GM18951 (cell line): ENCODE data around the gene HVCN1.
A peak's percentile ranks its signal among the peaks of the same experiment; 100 is the strongest.

Experiments used
- POLR2A ChIP-seq: IDR thresholded peaks from 4 replicates; pipeline ENCODE4 v1.6.1; 2011; ENCODE audit warnings: mild to moderate bottlenecking; ENCODE audit not compliant: insufficient read length, insufficient read depth; ENCODE audit errors: extremely low read depth
- in situ Hi-C: fragments of 300-500 bp; cut with MboI; formaldehyde crosslinking; loops from one replicate; pipeline ENCODE4 v1.12.0; 2022; ENCODE audit warnings: low sequenced_read_pairs, mixed read lengths, inconsistent platforms; ENCODE audit not compliant: unreplicated experiment

The HVCN1 gene

GRCh38 chr12:110639336-110640141 is 49.4 kb downstream of the HVCN1 start:
- no peak for TF ChIP-seq POLR2A
- in situ Hi-C loops: no loop called here

GRCh38 chr12:110638796-110639195 is 50.1 kb downstream of the HVCN1 start:
- no peak for TF ChIP-seq POLR2A
- in situ Hi-C loops: no loop called here

- in situ Hi-C loops: no loop called here
- TF ChIP-seq POLR2A: no peak
Measured at GRCh38 chr12:110637869-110638441, 51.0 kb downstream of the HVCN1 start.

GRCh38 chr12:110636516-110636915 is 52.4 kb downstream of the HVCN1 start:
- TF ChIP-seq POLR2A: no peak
- in situ Hi-C loops: no loop called here

- in situ Hi-C loops: no loop called here
- TF ChIP-seq POLR2A: no peak
Measured at GRCh38 chr12:110635055-110635454, 53.9 kb downstream of the HVCN1 start.

GRCh38 chr12:110627500-110628195 is 61.3 kb downstream of the HVCN1 start:
- in situ Hi-C loops: loop anchor here (10.0 kb wide), 1 partner anchor 197 kb away; no protein-coding TSS in a partner anchor
- no peak for TF ChIP-seq POLR2A

- in situ Hi-C loops: loop anchor here (10.0 kb wide), 1 partner anchor 202 kb away; no protein-coding TSS in a partner anchor
- no peak for TF ChIP-seq POLR2A
Measured at GRCh38 chr12:110622582-110622981, 66.3 kb downstream of the HVCN1 start.

- in situ Hi-C loops: loop anchor here (10.0 kb wide), 1 partner anchor 75 kb away; no protein-coding TSS in a partner anchor
- TF ChIP-seq POLR2A: no peak
Measured at GRCh38 chr12:110619534-110619953, 69.4 kb downstream of the HVCN1 start.

GRCh38 chr12:110616471-110617115 is 72.3 kb downstream of the HVCN1 start:
- in situ Hi-C loops: loop anchor here (10.0 kb wide), 1 partner anchor 78 kb away; no protein-coding TSS in a partner anchor
- TF ChIP-seq POLR2A: no peak

- in situ Hi-C loops: loop anchor here (10.0 kb wide), 1 partner anchor 80 kb away; no protein-coding TSS in a partner anchor
- TF ChIP-seq POLR2A: no peak
Measured at GRCh38 chr12:110615171-110615570, 73.7 kb downstream of the HVCN1 start.

- peak; percentile 89 for TF ChIP-seq POLR2A
- in situ Hi-C loops: loop anchor here (10.0 kb wide), 1 partner anchor 81 kb away; no protein-coding TSS in a partner anchor
Measured at GRCh38 chr12:110613771-110614684, 74.9 kb downstream of the HVCN1 start, which contains the start of gene TCTN1. TSS of gene TCTN1 (plus strand) at chr12:110614129. CDS start at chr12:110614183, 54 bp downstream.
